ENCODE data around the gene TAPBP. TPM values are rescaled to one million over a fixed set of nuclear protein-coding genes. Genes with fewer than 3 reads are reported as not detected.
"Not testable (repeated sequence)": the region's sequence is repeated elsewhere in the genome, so short reads cannot be mapped to it uniquely, and the experiment has no call there.

The TAPBP gene
- polyA plus RNA-seq, 2 of the 4 experiments (the other 2 are of a cell fraction) = 16.8 to 37.5 TPM

DNA sequence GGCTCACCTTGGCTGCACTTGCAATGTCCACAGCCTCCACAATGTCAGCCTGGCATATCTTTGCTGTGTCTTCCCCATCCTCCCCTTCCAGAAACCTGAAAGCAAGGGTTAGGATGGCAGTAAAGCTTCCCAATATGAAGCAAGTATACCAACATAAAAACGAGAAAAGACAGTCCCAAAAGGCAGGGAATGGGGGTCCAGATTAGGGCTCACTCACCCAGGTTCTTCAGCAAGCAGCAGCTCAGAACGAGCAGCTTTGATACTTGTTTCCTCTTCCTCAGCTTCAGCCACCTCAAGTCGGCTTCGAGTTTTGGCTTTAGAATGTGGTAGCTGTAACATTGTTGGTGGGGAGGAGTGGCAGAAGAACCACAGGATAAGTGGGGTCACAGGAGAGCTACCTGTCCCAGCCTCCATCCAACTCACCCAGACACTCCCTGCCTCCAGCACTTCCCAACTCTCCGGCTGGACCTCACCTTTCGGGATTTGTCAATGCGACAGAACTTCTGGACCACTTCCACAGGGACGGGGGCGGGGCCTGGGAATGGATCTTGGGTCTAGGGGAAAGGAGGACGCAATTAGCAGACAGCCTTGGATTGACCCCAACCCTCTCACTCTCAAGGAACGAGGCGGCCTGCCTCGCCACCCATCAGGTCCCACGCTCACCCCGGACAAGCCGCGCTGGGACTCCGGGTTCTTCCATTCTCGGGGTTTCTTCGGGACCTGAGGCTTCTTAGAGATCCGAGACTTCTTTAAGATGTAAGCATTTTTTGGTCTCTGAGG, 25.5 kb downstream of the TAPBP start:
- H3K4me1 ChIP-seq = peaks cover 13% of the 10 kb centered on the region; the same call in 2 of the 3 replicates
- POLR2A ChIA-PET = interaction anchor here (0.5 to 1.8 kb wide), 6 partner anchors 11 to 166 kb away, joined by 3 to 20 read pairs (median 10); partner anchors contain the start of genes B3GALT4, RGL2, RPS18 and VPS52
- H3K4me2 ChIP-seq = peak overlapping the region; percentile 91
- 4% methylated on average over 21 of the region's 21 CpGs for WGBS (ENCODE audit: missing lambda C conversion rate)
- ATAC-seq (no peak), DNase-seq (ENCODE audit: low read depth in 1 of 2, low spot score in 1 of 2) (no peak), FAIRE-seq (no peak)
- CTCF ChIA-PET = interaction anchor here (0.6 to 5.8 kb wide), 7 partner anchors 9 to 1132 kb away, joined by 3 to 44 read pairs (median 4); partner anchors contain the start of genes B3GALT4, RGL2, RPS18 and VPS52
- TF ChIP-seq RFX5 (IDR thresholded peaks at IDR 0.05) (no peak), CEBPB (IDR thresholded peaks at IDR 0.05) (no peak), HDAC2 (IDR thresholded peaks at IDR 0.05) (no peak), RNF2 (IDR thresholded peaks at IDR 0.05; ENCODE audit: borderline replicate concordance, low read depth) (no peak), TFCP2L1 (CRISPR knock-in tag; IDR thresholded peaks at IDR 0.05) (no peak), ZC3H11A (IDR thresholded peaks at IDR 0.05) (no peak), ESRRA (IDR thresholded peaks at IDR 0.05; ENCODE audit: borderline replicate concordance, low read length) (no peak), GATA3 (IDR thresholded peaks at IDR 0.05; ENCODE audit: borderline replicate concordance) (no peak), ZNF302 (CRISPR knock-in tag; IDR thresholded peaks at IDR 0.05) (no peak), FOXS1 (CRISPR knock-in tag; IDR thresholded peaks at IDR 0.05) (no peak)
- TF ChIP-seq, protein P1, sequence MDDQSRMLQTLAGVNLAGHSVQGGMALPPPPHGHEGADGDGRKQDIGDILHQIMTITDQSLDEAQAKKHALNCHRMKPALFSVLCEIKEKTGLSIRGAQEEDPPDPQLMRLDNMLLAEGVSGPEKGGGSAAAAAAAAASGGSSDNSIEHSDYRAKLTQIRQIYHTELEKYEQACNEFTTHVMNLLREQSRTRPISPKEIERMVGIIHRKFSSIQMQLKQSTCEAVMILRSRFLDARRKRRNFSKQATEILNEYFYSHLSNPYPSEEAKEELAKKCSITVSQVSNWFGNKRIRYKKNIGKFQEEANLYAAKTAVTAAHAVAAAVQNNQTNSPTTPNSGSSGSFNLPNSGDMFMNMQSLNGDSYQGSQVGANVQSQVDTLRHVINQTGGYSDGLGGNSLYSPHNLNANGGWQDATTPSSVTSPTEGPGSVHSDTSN (IDR thresholded peaks at IDR 0.05) = no peak
- TF ChIP-seq, protein P2, sequence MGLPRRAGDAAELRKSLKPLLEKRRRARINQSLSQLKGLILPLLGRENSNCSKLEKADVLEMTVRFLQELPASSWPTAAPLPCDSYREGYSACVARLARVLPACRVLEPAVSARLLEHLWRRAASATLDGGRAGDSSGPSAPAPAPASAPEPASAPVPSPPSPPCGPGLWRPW (IDR thresholded peaks at IDR 0.05) = no peak
- H3K4me3 ChIP-seq = peak overlapping the region; percentile 81
- H3K9me3 ChIP-seq = no peaks in the 10 kb centered on the region
- peak overlapping the region; percentile 80 to 91 for H3K27ac ChIP-seq

DNA sequence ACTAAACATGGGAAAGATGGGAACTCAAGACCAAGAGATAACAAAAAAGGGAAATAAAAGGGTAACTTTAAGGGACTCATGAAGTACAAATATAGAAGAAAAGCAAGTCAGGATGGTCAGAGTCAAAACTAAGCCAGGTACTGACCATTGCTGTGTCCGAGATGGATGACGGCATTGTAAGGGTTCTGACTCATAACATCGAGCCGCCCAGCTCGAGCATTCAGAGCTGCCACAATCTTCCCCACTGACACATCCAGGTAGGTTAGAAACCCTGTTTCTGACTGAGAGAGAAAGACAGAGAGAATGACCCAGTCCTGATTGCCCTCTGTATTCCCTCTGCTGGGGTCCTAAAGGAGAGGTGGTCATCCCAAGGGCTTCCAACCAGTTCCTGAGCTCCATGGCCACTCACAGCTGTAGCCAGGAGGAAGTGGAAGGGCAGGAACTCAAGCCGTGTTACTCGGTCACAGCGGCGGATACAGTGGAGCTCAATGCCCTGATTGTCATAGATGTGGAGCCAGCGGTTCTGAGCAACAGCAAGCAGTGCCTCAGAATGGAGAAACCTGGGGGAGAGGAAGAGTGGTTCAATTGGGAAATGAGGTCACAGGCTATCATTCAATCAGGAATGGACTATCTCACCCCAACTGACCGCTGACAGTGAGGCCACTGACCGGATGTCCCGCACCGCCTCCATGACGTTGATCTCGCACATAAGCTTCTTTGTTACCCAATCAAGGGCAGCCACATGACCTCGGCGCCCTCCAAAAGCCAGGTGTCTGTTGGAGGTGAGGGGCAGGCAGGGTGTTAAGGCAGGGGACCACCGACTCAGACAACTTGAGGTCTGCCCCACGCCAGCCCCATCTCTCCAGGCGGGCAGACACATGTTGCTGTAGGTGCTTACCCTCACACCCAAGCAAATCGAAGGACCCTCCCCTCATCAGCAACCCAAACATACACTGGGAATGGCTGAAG, 26.6 kb downstream of the TAPBP start:
- TF ChIP-seq HOXA7 (CRISPR knock-in tag; IDR thresholded peaks at IDR 0.05) (no peak), ZFP36 (IDR thresholded peaks at IDR 0.05; ENCODE audit: borderline replicate concordance, partially characterized antibody) (no peak), RNF2 (IDR thresholded peaks at IDR 0.05; ENCODE audit: borderline replicate concordance, low read depth) (no peak), FOSL2 (IDR thresholded peaks at IDR 0.05) (no peak), FOSL2 (CRISPR knock-in tag; IDR thresholded peaks at IDR 0.05) (no peak), BHLHE40 (IDR thresholded peaks at IDR 0.05; ENCODE audit: low read depth, low read length) (no peak), RAD21 (conservative IDR thresholded peaks at IDR 0.05 in 1 of 2, IDR thresholded peaks at IDR 0.05 in 1 of 2) (no peak), RFX5 (IDR thresholded peaks at IDR 0.05) (no peak), HEYL (CRISPR knock-in tag; IDR thresholded peaks at IDR 0.05) (no peak)
- TF ChIP-seq, protein P2 (IDR thresholded peaks at IDR 0.05) = no peak
- TF ChIP-seq, protein P3, sequence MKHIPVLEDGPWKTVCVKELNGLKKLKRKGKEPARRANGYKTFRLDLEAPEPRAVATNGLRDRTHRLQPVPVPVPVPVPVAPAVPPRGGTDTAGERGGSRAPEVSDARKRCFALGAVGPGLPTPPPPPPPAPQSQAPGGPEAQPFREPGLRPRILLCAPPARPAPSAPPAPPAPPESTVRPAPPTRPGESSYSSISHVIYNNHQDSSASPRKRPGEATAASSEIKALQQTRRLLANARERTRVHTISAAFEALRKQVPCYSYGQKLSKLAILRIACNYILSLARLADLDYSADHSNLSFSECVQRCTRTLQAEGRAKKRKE (CRISPR knock-in tag; IDR thresholded peaks at IDR 0.05; ENCODE audit: low read depth) = no peak
- TF ChIP-seq, protein P4, sequence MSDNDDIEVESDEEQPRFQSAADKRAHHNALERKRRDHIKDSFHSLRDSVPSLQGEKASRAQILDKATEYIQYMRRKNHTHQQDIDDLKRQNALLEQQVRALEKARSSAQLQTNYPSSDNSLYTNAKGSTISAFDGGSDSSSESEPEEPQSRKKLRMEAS (IDR thresholded peaks at IDR 0.05) = no peak
- no peak for FAIRE-seq
- ChIA-PET CTCF (interaction anchor here (0.6 to 5.8 kb wide), 2 partner anchors 9 to 20 kb away, joined by 3 to 44 read pairs; partner anchors contain the start of gene B3GALT4), POLR2A (interaction anchor here (0.7 kb wide), 1 partner anchor 16 kb away, joined by 3 read pairs; the partner anchor contains the start of genes RPS18 and VPS52)
- Histone ChIP-seq H3K4me3 (no peak overlapping the region), H3K9me3 (no peaks in the 10 kb centered on the region), H3K4me2 (peak overlapping the region; percentile 91; the same call in 2 of the 3 replicates), H3K27ac (no peak overlapping the region), H3K4me1 (peaks cover 13% of the 10 kb centered on the region; the same call in 2 of the 3 replicates)
- ATAC-seq = no peak
- 95% methylated on average over 19 of the region's 22 CpGs for WGBS (ENCODE audit: missing lambda C conversion rate)
- DNase-seq (ENCODE audit: low read depth in 1 of 2, low spot score in 1 of 2) = no peak

DNA sequence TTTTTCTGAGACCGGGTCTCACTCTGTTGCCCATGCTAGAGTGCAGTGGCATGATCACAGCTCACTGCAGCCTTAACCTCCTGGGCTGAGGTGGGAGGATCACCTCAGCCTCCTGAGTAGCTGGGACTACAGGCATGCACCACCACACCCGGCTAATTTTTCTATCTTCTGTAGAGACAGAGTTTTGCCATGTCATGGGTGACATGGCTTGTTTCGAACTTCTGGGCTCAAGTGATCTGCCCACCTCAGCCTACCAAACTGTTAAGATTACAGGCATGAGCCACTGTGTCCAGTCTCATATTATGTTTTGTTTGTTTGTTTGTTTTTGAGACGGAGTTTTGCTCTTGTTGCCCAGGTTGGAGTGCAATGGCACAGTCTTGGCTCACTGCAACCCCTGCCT, 28.7 kb downstream of the TAPBP start:
- CTCF ChIA-PET = interaction anchor here (5.8 kb wide), 1 partner anchor 7 kb away, joined by 44 read pairs; the partner anchor contains the start of gene B3GALT4
- POLR2A ChIA-PET; ATAC-seq; H3K27ac ChIP-seq; FAIRE-seq; H3K4me1 ChIP-seq; H3K9me3 ChIP-seq; H3K4me2 ChIP-seq; DNase-seq (ENCODE audit: low read depth in 1 of 2, low spot score in 1 of 2); H3K4me3 ChIP-seq: not testable (repeated sequence)
- whole genome bisulfite sequencing (ENCODE audit: missing lambda C conversion rate) = 85% methylated on average over 4 of the region's 4 CpGs
